Upper lobe of left lung (tissue), 4 donors: ENCODE data around the gene SEPSECS.

Experiments
- POLR2A ChIP-seq, 4 donors: fragments of 450-650 bp; IDR thresholded peaks; one replicate each; pipeline ENCODE4 v1.5.1; 2016 to 2017; ENCODE audit warnings: antibody characterized with exemption in 4 of 4, mild to moderate bottlenecking in 2 of 4
- TF ChIP-seq, protein P1 (sequence below), 6 experiments: fragments of 450-650 bp in 4 of 6; fragments of 200-600 bp in 2 of 6; sonication (generic) in 2 of 6; IDR thresholded peaks; one replicate each; pipeline ENCODE4 v1.5.1; 2016 to 2019; ENCODE audit warnings: antibody characterized with exemption in 6 of 6

DNA sequence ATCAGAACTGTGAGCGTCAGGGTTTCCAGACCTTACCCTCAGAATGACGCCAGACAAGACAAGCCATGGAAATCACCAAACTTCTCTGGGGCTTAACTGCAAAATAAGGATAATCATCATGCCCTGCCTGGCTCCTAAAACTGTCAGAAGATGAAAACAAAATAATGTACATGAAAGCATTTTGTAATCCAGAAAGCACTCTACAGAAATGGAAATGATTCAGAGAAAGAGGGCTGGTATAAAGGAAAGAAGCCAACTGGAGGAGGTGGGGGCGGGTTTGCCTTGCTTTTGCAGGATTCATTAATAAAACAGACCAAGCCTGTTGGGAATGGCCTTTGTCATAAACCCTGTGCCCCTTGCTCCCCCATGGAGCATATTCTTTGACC, 47.3 kb downstream of the SEPSECS start:
- no peak for TF ChIP-seq POLR2A (IDR thresholded peaks at IDR 0.05)
- TF ChIP-seq, protein P1, sequence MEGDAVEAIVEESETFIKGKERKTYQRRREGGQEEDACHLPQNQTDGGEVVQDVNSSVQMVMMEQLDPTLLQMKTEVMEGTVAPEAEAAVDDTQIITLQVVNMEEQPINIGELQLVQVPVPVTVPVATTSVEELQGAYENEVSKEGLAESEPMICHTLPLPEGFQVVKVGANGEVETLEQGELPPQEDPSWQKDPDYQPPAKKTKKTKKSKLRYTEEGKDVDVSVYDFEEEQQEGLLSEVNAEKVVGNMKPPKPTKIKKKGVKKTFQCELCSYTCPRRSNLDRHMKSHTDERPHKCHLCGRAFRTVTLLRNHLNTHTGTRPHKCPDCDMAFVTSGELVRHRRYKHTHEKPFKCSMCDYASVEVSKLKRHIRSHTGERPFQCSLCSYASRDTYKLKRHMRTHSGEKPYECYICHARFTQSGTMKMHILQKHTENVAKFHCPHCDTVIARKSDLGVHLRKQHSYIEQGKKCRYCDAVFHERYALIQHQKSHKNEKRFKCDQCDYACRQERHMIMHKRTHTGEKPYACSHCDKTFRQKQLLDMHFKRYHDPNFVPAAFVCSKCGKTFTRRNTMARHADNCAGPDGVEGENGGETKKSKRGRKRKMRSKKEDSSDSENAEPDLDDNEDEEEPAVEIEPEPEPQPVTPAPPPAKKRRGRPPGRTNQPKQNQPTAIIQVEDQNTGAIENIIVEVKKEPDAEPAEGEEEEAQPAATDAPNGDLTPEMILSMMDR (IDR thresholded peaks at IDR 0.05) = no peak
